Keratinocyte (primary cell): ENCODE measurements around the gene TNS3. TPM values are rescaled to one million over a fixed set of nuclear protein-coding genes. Genes with fewer than 3 reads are reported as not detected.

ENCODE experiments used
- DNase-seq: peaks from one replicate; pipeline ENCODE4 v3.0.0-alpha.2; 2011; ENCODE audit warnings: low read depth, missing footprints, low spot score
- FAIRE-seq: peaks from 2 replicates; lab custom pipeline; 2011; peaks lifted over from hg19 to GRCh38; lab: Jason Lieb, UNC
- H2AFZ ChIP-seq: 2 replicates; pipeline ENCODE4 v1.6.0; 2012; ENCODE audit warnings: low read length, control low read depth, inconsistent platforms; ENCODE audit not compliant: control insufficient read depth
- H3K27ac ChIP-seq: 2 replicates; pipeline ENCODE4 v1.5.1; 2011; ENCODE audit warnings: low read length; ENCODE audit not compliant: control insufficient read depth, insufficient read depth
- H3K27me3 ChIP-seq: 3 replicates; pipeline ENCODE4 v1.6.0; 2011; ENCODE audit warnings: low read length; ENCODE audit not compliant: control insufficient read depth, insufficient read depth; ENCODE audit errors: extremely low read depth
- H3K36me3 ChIP-seq, 2 experiments: 2 replicates in 1 of 2; 3 replicates in 1 of 2; pipeline ENCODE4 v1.5.1; 2011; ENCODE audit warnings: low read length in 2 of 2, mild to moderate bottlenecking in 1 of 2; ENCODE audit not compliant: control insufficient read depth in 2 of 2, insufficient read depth in 2 of 2; ENCODE audit errors: extremely low read depth in 1 of 2
- H3K4me1 ChIP-seq: 3 replicates; pipeline ENCODE4 v1.5.1; 2011; ENCODE audit warnings: low read length; ENCODE audit not compliant: control insufficient read depth, insufficient read depth; ENCODE audit errors: extremely low read depth
- H3K4me2 ChIP-seq: 3 replicates; pipeline ENCODE4 v1.6.0; 2011; ENCODE audit warnings: low read depth, low read length; ENCODE audit not compliant: control insufficient read depth, insufficient read depth; ENCODE audit errors: extremely low read depth
- H3K4me3 ChIP-seq, 3 experiments: fragments of 200-600 bp in 1 of 3; sonication (generic) in 1 of 3; 2 replicates in 2 of 3; 3 replicates in 1 of 3; pipeline ENCODE4 v1.5.1; 2011 to 2016; ENCODE audit warnings: low read length in 3 of 3, mild to moderate bottlenecking in 3 of 3, control low read depth in 2 of 3, inconsistent platforms in 1 of 3, low read depth in 1 of 3, mixed read lengths in 1 of 3, mixed run types in 1 of 3, moderate library complexity in 1 of 3; ENCODE audit not compliant: control insufficient read depth in 2 of 3, insufficient read depth in 2 of 3; ENCODE audit errors: extremely low read depth in 1 of 3
- H3K79me2 ChIP-seq: 2 replicates; pipeline ENCODE4 v1.6.0; 2012; ENCODE audit warnings: low read length; ENCODE audit not compliant: control insufficient read depth, insufficient read depth
- H3K9ac ChIP-seq: 3 replicates; pipeline ENCODE4 v1.6.0; 2011; ENCODE audit warnings: low read length; ENCODE audit not compliant: control insufficient read depth, insufficient read depth; ENCODE audit errors: extremely low read depth
- H3K9me1 ChIP-seq: 3 replicates; pipeline ENCODE4 v1.6.0; 2011; ENCODE audit warnings: low read length; ENCODE audit not compliant: control insufficient read depth, insufficient read depth; ENCODE audit errors: extremely low read depth
- H3K9me3 ChIP-seq: 2 replicates; pipeline ENCODE4 v1.5.1; 2012; ENCODE audit warnings: low read depth, low read length; ENCODE audit not compliant: control insufficient read depth
- H4K20me1 ChIP-seq: 3 replicates; pipeline ENCODE4 v1.6.0; 2011; ENCODE audit warnings: low read length; ENCODE audit not compliant: control insufficient read depth, insufficient read depth; ENCODE audit errors: extremely low read depth
- CTCF ChIP-seq, 3 experiments: IDR thresholded peaks in 1 of 3; conservative IDR thresholded peaks in 1 of 3; optimal IDR thresholded peaks in 1 of 3; 2 replicates in 2 of 3; 3 replicates in 1 of 3; pipeline versions ENCODE3 to v1.5.1; 2011; ENCODE audit warnings: low read length in 3 of 3, mild to moderate bottlenecking in 3 of 3, moderate library complexity in 2 of 3, control low read depth in 1 of 3, inconsistent platforms in 1 of 3; ENCODE audit not compliant: insufficient read depth in 2 of 3; ENCODE audit errors: extremely low read depth in 1 of 3
- EZH2 ChIP-seq: IDR thresholded peaks from one replicate; pipeline ENCODE4 v1.6.1; 2012; ENCODE audit warnings: inconsistent platforms, mild to moderate bottlenecking, low read length, moderate library complexity
- dilution Hi-C: fragments of 300-500 bp; cut with MboI; formaldehyde crosslinking; loops from one replicate; pipeline ENCODE4 v1.7.0; 2020; ENCODE audit warnings: low sequenced_read_pairs; ENCODE audit not compliant: extremely low pct_ligation_motif_present
- polyA plus RNA-seq, 5 experiments: library from polyadenylated mRNA; depleted of rRNA in 3 of 5; stranded (reverse) in 3 of 5; stranded (forward) in 1 of 5; unstranded in 1 of 5; fragments of >200 nt; gene quantifications; 1 replicate in 1 of 5; 2 replicates in 3 of 5; 3 replicates in 1 of 5; pipeline versions ENCODE4 v1.2.1 to v1.2.3, GENCODE V29; 2011 to 2012; ENCODE audit warnings: missing spikeins in 2 of 5, low read depth in 1 of 5, low replicate concordance in 1 of 5

TNS3 gene
- polyA plus RNA-seq, 1 donor (not counting 4 experiments of a cell fraction or from before 2014, with no cell fraction given) = 3.9 TPM

GRCh38 chr7:47284691-47285635, 296.9 kb downstream of the TNS3 start:
- no peak for FAIRE-seq
- H4K20me1 ChIP-seq = no peaks in the 10 kb centered on the region
- no peak overlapping the region for H3K4me3 ChIP-seq
- no peaks in the 10 kb centered on the region for H3K79me2 ChIP-seq
- no peak for DNase-seq
- no peaks in the 10 kb centered on the region for H3K36me3 ChIP-seq
- H3K4me2 ChIP-seq = no peak overlapping the region
- H3K9me3 ChIP-seq = no peaks in the 10 kb centered on the region
- H3K27ac ChIP-seq = no peak overlapping the region
- H3K27me3 ChIP-seq = no peaks in the 10 kb centered on the region
- H3K4me1 ChIP-seq = peaks cover 12% of the 10 kb centered on the region
- no peak overlapping the region for H2AFZ ChIP-seq
- H3K9ac ChIP-seq = no peak overlapping the region
- dilution Hi-C loops = no loop called here
- H3K9me1 ChIP-seq = no peaks in the 10 kb centered on the region
- no peak for TF ChIP-seq EZH2
- no peak for TF ChIP-seq CTCF (optimal IDR thresholded peaks at IDR 0.05 in 1 of 3, IDR thresholded peaks at IDR 0.05 in 1 of 3, conservative IDR thresholded peaks at IDR 0.05 in 1 of 3; ENCODE audit: extremely low read depth in 1 of 3, insufficient read depth in 2 of 3, low read length in 3 of 3)

- no peaks in the 10 kb centered on the region for H4K20me1 ChIP-seq
- dilution Hi-C loops = no loop called here
- DNase-seq (peak; percentile 67), FAIRE-seq (peak; percentile 92)
- H3K79me2 ChIP-seq = no peaks in the 10 kb centered on the region
- TF ChIP-seq CTCF (optimal IDR thresholded peaks at IDR 0.05 in 1 of 3, IDR thresholded peaks at IDR 0.05 in 1 of 3, conservative IDR thresholded peaks at IDR 0.05 in 1 of 3; ENCODE audit: extremely low read depth in 1 of 3, insufficient read depth in 2 of 3, low read length in 3 of 3) (no peak), EZH2 (no peak)
- H2AFZ ChIP-seq = no peak overlapping the region
- H3K9me3 ChIP-seq = no peaks in the 10 kb centered on the region
- H3K27me3 ChIP-seq = no peaks in the 10 kb centered on the region
- H3K4me3 ChIP-seq = no peak overlapping the region
- H3K4me2 ChIP-seq = no peak overlapping the region
- no peaks in the 10 kb centered on the region for H3K36me3 ChIP-seq
- no peak overlapping the region for H3K27ac ChIP-seq
- H3K9me1 ChIP-seq = no peaks in the 10 kb centered on the region
- H3K4me1 ChIP-seq = peaks cover 12% of the 10 kb centered on the region
- H3K9ac ChIP-seq = no peak overlapping the region
Observed at GRCh38 chr7:47283497-47284131, 298.3 kb downstream of the TNS3 start.
